ENCODE measurements around the gene TMCC2. TPM values are rescaled to one million over a fixed set of nuclear protein-coding genes. Genes with fewer than 3 reads are reported as not detected.

TMCC2 gene
- total RNA-seq, 1 donor from 2014 or later = 4.4 TPM

Other genes with a start within 250 kb of the TMCC2 start
- gene CNTN2, start 184.7 kb upstream of the TMCC2 start, total RNA-seq = 0.05 TPM in 1 of 2 replicates, not detected in the other
- 1.6 and 2.4 TPM in 2 replicates for gene TMEM81, start 143.5 kb upstream of the TMCC2 start, total RNA-seq
- 30.2 and 33.1 TPM in 2 replicates for gene RBBP5, start 106.0 kb upstream of the TMCC2 start, total RNA-seq
- 14.6 and 23.1 TPM in 2 replicates for gene DSTYK, start 16.2 kb upstream of the TMCC2 start, total RNA-seq
- 34.6 and 59.6 TPM in 2 replicates for gene NUAK2, start 93.8 kb downstream of the TMCC2 start, total RNA-seq
- gene KLHDC8A, start 129.0 kb downstream of the TMCC2 start, total RNA-seq = 0.17 TPM in 1 of 2 replicates, not detected in the other
- 0.70 and 4.0 TPM in 2 replicates for gene LEMD1, start 194.1 kb downstream of the TMCC2 start, total RNA-seq
- 0.65 and 1.0 TPM in 2 replicates for gene BLACAT1, start 228.1 kb downstream of the TMCC2 start, total RNA-seq